Rectal smooth muscle tissue (tissue), 1 donor: ENCODE results near the gene EPPIN.

Source experiments
- H3K27ac ChIP-seq: one replicate; pipeline ENCODE4 v1.7.0; 2013; ENCODE audit warnings: low read depth, low read length, inconsistent platforms
- H3K27me3 ChIP-seq: one replicate; pipeline ENCODE4 v1.7.0; 2013; ENCODE audit warnings: low read length; ENCODE audit not compliant: control insufficient read depth, insufficient read depth
- H3K36me3 ChIP-seq: one replicate; pipeline ENCODE4 v1.7.0; 2013; ENCODE audit warnings: low read length; ENCODE audit not compliant: control insufficient read depth, insufficient read depth
- H3K4me1 ChIP-seq: one replicate; pipeline ENCODE4 v1.7.0; 2013; ENCODE audit warnings: low read length; ENCODE audit not compliant: control insufficient read depth, insufficient read depth
- H3K4me3 ChIP-seq: one replicate; pipeline ENCODE4 v1.7.0; 2013; ENCODE audit warnings: low read length
- H3K9ac ChIP-seq: one replicate; pipeline ENCODE4 v1.7.0; 2013; ENCODE audit warnings: low read length

EPPIN gene

DNA sequence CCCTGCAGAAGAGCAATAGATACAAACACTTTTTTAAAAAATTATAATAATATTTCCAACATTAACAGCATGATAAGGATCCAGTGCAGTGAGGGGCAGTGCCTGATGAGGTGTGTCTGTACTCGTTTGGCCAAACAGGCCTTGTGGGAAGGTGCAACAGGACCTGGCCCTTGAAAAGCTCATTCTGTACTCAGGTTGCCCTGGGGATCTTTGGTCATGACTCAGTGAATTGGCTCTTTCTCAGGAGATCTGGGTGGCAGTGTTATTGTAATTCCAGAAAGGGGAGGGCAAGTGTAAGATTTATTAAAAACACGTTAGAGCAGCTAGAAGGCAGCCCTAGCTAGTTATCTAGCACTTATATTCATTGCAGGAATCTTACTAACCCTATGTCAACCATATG lies 28.9 kb downstream of the EPPIN start:
- no peaks in the 10 kb centered on the region for H3K4me1 ChIP-seq
- no peak overlapping the region for H3K9ac ChIP-seq
- no peaks in the 10 kb centered on the region for H3K27me3 ChIP-seq
- no peaks in the 10 kb centered on the region for H3K36me3 ChIP-seq
- H3K27ac ChIP-seq = no peak overlapping the region
- H3K4me3 ChIP-seq = no peak overlapping the region

DNA sequence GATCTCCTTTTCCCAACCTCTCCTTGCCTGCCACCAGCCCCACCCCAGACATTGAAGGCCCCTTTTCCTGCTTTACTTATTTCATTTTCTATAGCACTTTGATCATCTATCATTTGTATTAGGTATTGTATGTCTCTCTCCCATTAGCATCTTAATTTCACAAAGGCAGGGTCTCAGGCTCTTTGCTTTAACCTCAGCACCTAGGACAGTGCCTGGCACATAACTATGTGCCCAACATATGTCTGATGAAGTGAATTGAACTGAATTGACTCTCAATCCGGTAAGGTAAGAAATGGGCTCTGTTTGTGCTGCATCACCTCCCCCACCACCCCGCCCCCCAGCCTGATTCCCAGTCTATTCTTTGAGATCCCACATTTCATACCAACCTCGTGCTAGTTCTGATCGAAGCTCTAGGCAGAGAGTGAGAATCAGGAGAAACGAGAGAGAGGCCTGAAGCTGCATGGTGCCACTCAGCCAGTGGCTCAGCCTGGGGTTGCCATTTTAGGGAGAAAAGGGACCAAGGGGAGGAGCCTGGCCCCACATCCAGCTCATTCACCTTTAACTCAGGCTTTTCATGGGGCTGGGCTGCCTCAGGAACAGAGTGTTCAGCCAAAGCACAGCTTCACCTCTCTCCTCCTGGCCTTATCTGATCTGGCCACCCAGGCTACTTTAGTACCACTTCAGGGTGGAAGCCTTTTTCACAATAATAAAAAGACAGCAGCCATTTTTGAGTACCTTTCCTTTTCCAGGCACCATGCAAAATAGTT lies 31.9 kb downstream of the EPPIN start, which contains the start of gene SPINT3:
Gene SPINT3 (minus strand): TSS at position 476 of the 767 bp plus-strand sequence. CDS start 14 bp downstream, at position 462.
- H3K27ac ChIP-seq = no peak within 1 kb of the TSS
- H3K9ac ChIP-seq = no peak within 1 kb of the TSS
- H3K36me3 ChIP-seq = no peaks in the 10 kb centered on the region
- no peaks in the 10 kb centered on the region for H3K4me1 ChIP-seq
- H3K4me3 ChIP-seq = no peak within 1 kb of the TSS
- no peaks in the 10 kb centered on the region for H3K27me3 ChIP-seq

DNA sequence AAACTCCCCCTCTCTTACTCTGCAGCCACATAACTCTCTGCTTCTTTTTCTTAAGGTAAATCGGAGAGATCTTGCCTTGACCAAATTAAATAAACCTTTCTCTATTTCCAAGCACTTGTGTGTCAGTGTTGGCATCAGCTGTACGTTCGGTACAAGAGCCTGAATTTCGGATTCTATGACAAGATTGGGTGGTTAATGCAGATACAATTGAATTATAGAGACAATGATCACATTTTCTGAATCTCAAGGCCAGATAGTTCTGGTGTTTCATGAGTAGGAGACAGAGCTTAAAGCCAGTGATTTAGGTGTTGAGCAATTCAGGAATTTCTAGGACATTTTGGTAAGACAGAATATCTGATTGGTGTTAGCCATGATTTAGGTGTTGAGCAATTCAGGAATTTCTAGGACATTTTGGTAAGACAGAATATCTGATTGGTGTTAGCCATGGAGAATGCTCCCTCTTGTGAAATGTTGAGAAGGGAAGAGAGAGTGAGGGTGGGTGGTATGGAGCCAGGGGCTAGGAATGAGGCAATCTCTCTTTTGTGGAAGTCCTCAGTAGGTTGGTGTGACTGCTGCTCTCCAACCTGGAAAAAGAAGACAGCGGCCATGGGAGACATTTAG lies 36.8 kb downstream of the EPPIN start:
- Histone ChIP-seq H3K36me3 (no peaks in the 10 kb centered on the region), H3K27me3 (no peaks in the 10 kb centered on the region), H3K27ac (no peak overlapping the region), H3K9ac (no peak overlapping the region), H3K4me1 (no peaks in the 10 kb centered on the region), H3K4me3 (no peak overlapping the region)

DNA sequence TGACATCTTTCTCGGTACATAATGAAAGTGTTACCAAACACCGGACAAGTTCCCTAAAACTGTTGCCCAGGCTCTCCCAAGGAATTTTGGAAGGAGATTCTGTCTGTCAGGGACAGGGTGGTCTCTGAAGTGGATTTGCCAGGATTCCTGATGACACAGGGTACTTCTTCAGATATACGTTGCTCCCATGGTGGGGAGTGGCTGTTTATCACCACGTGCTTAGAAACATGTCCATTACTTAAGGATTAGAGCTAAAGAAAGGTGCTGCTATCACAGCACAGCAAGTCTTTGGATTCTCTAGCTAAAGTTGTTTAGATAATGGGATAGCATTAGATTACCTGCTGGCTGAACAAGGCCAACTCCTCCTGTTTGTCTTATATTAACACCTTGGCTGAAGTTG lies 38.1 kb downstream of the EPPIN start:
- no peaks in the 10 kb centered on the region for H3K27me3 ChIP-seq
- H3K9ac ChIP-seq = no peak overlapping the region
- no peaks in the 10 kb centered on the region for H3K4me1 ChIP-seq
- no peak overlapping the region for H3K27ac ChIP-seq
- H3K36me3 ChIP-seq = no peaks in the 10 kb centered on the region
- H3K4me3 ChIP-seq = no peak overlapping the region

DNA sequence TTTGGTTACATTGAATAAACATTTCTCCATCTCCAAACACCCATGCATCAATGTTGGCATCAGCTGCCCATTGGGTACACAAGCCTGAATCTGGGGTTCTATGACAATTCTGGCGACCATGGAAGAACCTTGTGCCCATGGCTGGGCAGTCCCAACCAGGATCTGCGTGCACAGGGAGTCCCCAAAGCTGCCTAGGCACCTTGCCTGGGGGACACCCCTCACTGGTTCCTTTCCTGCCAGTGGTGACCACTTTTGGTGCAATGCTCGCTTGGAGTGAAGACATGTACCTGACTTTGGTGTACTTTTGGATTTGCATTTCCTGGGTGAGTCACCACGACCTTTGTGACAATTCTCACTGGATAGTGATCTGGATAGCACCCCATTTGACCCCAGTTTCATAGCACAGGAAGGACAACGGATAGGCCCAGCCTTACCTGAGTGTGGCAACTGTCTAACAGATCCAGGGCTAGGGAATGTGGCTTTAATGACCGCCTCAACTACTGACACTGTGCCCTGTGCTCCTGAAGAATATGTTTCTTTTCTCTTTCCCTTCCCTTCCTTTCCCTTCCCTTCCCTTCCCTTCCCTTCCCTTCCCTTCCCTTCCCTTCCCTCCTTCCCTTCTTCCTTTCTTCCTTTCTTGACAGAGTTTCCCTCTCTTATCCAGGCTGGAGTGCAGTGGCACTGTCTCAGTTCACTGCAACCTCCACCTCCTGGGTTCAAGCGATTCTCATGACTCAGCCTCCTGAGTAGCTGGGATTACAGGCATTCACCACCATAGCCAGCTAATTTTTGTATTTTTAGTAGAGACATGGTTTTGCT lies 38.9 kb downstream of the EPPIN start:
- Histone ChIP-seq H3K4me3 (no peak overlapping the region), H3K4me1 (no peaks in the 10 kb centered on the region), H3K27me3 (no peaks in the 10 kb centered on the region), H3K9ac (no peak overlapping the region), H3K27ac (no peak overlapping the region), H3K36me3 (no peaks in the 10 kb centered on the region)

DNA sequence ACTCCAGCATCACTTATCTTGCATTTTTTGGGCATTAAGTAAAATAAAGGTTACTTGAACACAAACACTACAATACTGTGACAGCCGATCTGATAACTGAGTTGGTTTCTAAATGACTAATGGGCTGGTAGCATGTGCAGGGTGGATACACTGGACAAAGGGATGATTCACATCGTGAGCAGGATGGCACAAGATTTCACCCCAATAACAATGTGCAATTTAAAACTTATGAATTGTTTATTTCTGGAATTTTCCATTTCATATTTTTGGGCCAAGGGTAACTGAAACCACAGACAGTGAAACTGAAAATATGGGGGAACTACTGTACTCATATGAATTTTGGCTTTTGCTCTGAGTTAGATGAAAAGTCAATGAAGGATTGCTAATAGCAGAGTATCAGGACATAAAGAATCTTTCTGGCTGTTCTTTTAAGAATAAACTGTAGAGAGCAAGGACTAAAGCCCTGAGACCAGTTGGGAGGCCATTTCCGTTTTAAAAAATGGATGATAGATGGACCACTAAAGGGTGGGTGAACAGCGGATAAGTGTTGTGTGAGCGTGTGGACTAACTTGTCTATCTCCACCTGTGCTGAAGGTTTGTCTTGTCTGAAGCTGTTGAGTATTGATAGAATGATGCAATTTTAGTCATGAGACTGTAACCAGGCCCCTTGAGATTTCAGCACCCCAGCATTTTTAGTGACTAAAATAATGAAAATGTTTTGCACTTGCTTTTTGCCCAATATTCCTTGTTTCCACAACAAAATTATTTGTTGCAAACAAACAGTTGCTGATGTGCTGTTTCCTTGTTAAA lies 40.0 kb downstream of the EPPIN start:
- Histone ChIP-seq H3K4me3 (no peak overlapping the region), H3K27ac (no peak overlapping the region), H3K36me3 (no peaks in the 10 kb centered on the region), H3K27me3 (no peaks in the 10 kb centered on the region), H3K9ac (no peak overlapping the region), H3K4me1 (peaks cover 3% of the 10 kb centered on the region)

DNA sequence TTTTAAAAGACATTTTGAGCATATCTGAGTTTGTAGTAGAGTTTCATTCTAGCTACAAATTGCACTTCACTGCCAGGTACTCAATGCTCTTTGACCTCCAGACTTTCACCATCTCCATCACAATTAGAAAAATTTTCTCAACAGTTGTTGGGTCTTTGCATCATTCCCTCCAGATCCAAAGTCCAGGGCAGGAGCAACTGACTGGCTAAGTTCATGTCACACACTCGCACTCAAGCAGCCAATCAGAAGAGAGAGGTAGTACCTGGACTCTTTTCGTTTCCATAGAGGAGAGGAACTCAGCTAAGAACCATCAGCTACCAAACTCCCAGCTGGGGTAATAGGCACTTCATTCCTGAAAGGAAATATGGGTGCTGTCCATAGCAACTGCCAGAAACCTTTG lies 40.8 kb downstream of the EPPIN start:
- Histone ChIP-seq H3K36me3 (no peaks in the 10 kb centered on the region), H3K27me3 (no peaks in the 10 kb centered on the region), H3K4me3 (no peak overlapping the region), H3K27ac (no peak overlapping the region), H3K9ac (no peak overlapping the region), H3K4me1 (peaks cover 6% of the 10 kb centered on the region)

DNA sequence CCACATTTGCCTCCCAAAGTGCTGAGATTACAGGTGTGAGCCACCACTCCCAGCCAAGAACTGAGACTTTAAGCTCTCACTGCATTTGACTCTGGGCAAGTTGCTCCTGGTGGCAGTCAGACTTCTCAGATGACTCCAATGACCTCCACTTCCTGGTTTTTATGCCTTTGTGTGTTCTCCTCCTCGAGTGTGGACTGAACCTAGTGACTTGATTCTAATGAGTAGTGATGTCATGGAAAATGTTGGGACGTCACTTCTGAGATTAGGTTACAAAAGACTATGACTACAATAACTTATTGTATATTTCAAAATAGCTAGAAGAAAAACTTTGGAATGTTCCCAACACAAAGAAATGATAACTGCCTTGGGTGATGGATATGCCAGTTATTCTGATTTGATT lies 43.8 kb downstream of the EPPIN start:
- Histone ChIP-seq H3K4me1 (peaks cover 6% of the 10 kb centered on the region), H3K4me3 (no peak overlapping the region), H3K27me3 (no peaks in the 10 kb centered on the region)

DNA sequence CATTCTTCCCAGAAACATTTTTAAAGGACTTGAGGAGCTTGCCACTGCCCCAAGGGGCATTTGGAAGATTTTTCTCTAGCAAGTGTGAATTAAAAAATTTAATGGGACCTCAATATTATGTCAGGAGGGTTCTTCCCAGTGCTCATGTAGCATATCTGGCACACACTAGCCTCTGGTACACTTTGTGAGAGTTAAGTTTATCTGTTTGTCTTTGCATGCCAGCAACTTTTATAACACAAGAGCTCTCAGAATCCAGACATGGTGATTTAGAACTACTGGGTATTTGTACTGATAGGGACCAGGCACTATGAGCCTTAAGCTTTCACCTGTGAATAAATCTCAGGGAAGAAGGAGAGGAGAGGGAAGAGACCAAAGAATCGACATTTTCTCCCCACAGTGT lies 44.6 kb downstream of the EPPIN start:
- peaks cover 6% of the 10 kb centered on the region for H3K4me1 ChIP-seq
- H3K27me3 ChIP-seq = no peaks in the 10 kb centered on the region
- H3K27ac ChIP-seq = no peak overlapping the region
- H3K4me3 ChIP-seq = no peak overlapping the region
- H3K36me3 ChIP-seq = no peaks in the 10 kb centered on the region
- H3K9ac ChIP-seq = no peak overlapping the region

More for the DNA sequence above, 43.8 kb downstream of the EPPIN start:
- Histone ChIP-seq H3K9ac (no peak overlapping the region), H3K27ac (no peak overlapping the region), H3K36me3 (no peaks in the 10 kb centered on the region)

DNA sequence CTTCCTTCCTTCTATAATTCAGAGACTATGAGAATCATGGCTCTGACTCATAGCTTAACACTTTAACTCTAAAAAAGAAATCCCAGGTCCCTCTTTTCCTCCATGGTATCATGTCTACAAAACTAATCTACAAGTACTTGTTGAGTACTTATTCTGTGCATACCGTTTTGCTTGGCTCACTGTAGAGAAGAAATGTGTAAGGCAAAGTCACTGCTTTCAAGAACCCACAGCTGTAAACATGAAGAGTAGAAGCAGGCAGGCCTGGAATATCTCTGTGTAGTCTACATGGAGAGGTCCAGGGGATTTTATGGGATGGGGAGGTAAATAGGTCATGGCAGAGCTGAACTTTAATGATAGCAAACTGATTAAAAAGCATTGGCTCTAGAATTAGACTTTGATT lies 45.6 kb downstream of the EPPIN start:
- Histone ChIP-seq H3K4me3 (no peak overlapping the region), H3K27me3 (no peaks in the 10 kb centered on the region), H3K27ac (peak overlapping the region; percentile 11), H3K36me3 (no peaks in the 10 kb centered on the region), H3K9ac (no peak overlapping the region), H3K4me1 (peaks cover 6% of the 10 kb centered on the region)

DNA sequence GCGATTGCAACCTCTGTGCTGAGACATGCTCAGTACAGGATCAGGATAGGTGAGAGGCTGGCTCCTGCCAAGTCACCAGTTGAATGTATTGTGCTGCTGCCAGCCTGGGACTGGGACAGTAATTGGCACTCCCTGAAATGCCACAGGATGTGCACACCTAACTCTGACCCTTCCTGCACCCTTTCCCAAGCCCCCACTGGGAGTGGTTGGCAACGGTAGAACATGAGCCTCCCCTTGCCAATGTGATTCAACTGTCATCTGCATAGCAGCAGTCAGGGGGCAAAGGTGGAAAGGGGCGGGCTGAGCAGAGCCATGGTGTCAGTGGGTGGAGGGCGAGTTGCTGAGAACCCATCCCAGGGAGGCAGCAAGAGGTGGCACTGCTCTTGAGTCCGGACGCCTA lies 47.2 kb downstream of the EPPIN start:
- H3K4me1 ChIP-seq = peaks cover 6% of the 10 kb centered on the region
- H3K36me3 ChIP-seq = no peaks in the 10 kb centered on the region
- H3K4me3 ChIP-seq = no peak overlapping the region
- H3K27ac ChIP-seq = no peak overlapping the region
- no peaks in the 10 kb centered on the region for H3K27me3 ChIP-seq
- H3K9ac ChIP-seq = no peak overlapping the region

DNA sequence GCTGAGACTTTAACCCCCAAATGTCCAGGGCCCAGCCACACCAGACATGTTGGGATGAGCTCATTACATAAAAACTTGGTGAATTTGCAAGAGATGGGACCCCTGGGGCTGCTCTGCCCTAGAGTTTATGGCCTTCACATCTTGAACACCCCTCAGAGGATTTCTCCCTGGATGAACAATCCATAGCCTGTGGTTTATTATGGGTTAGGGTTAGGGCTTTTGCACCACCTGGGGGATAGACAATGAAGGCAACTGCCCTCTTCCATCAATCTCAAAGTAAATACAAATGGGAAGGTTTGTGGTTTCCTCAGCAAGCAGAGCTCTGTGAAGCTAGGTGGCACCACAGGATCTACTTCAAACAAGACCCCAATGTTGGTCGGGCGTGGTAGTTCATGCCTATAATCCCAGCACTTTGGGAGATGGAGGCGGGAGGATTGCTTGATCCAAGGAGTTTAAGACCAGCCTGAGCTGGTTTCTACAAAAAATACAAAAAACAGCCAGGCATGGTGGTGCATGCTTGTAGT lies 49.2 kb downstream of the EPPIN start:
- H3K27me3 ChIP-seq = no peaks in the 10 kb centered on the region
- no peak overlapping the region for H3K4me3 ChIP-seq
- no peak overlapping the region for H3K27ac ChIP-seq

More for the DNA sequence above, 49.2 kb downstream of the EPPIN start:
- Histone ChIP-seq H3K9ac (no peak overlapping the region), H3K4me1 (peaks cover 6% of the 10 kb centered on the region), H3K36me3 (no peaks in the 10 kb centered on the region)
